Heart left ventricle (tissue), 16 donors: ENCODE measurements around the gene ARID5B. TPM values are rescaled to one million over a fixed set of nuclear protein-coding genes. Genes with fewer than 3 reads are reported as not detected.

Experiments used
- ATAC-seq, 4 donors: fragments of 200-7000 bp; cut with Tn5 transposase; one replicate each; pipeline ENCODE4 v1.9.1; 2020 to 2022; ENCODE audit warnings: moderate library complexity in 4 of 4, mild to moderate bottlenecking in 3 of 4, moderate number of reproducible peaks in 1 of 4
- DNase-seq, 5 donors: peaks; one replicate each; pipeline ENCODE4 v3.0.0-alpha.2; 2020
- H3K27ac ChIP-seq, 12 donors: fragments of 200-600 bp; sonication (generic) in 4 of 12; one replicate each; pipeline versions ENCODE4 v1.5.0 to v1.8.0; 2016 to 2022; ENCODE audit warnings: mild to moderate bottlenecking in 2 of 12
- H3K27me3 ChIP-seq, 9 donors: fragments of 200-600 bp; sonication (generic) in 2 of 9; one replicate each; pipeline versions ENCODE4 v1.5.1 to v1.8.0; 2016 to 2022; ENCODE audit warnings: mild to moderate bottlenecking in 3 of 9
- H3K36me3 ChIP-seq, 9 donors: fragments of 200-600 bp; sonication (generic) in 2 of 9; one replicate each; pipeline versions ENCODE4 v1.5.0 to v1.8.0; 2018 to 2022; ENCODE audit warnings: mild to moderate bottlenecking in 2 of 9
- H3K4me1 ChIP-seq, 12 donors: fragments of 200-600 bp; sonication (generic) in 4 of 12; one replicate each; pipeline versions ENCODE4 v1.5.0 to v1.8.0; 2016 to 2022; ENCODE audit warnings: mild to moderate bottlenecking in 3 of 12
- H3K4me3 ChIP-seq, 12 donors: fragments of 200-600 bp; sonication (generic) in 4 of 12; one replicate each; pipeline versions ENCODE4 v1.5.0 to v1.8.0; 2017 to 2022; ENCODE audit warnings: mild to moderate bottlenecking in 9 of 12, moderate library complexity in 4 of 12
- H3K9me3 ChIP-seq, 12 donors: fragments of 200-600 bp; sonication (generic) in 4 of 12; one replicate each; pipeline versions ENCODE4 v1.5.0 to v1.8.0; 2016 to 2022; ENCODE audit warnings: mild to moderate bottlenecking in 1 of 12
- CTCF ChIP-seq, 12 donors: fragments of 200-600 bp; sonication (generic) in 4 of 12; IDR thresholded peaks; one replicate each; pipeline versions ENCODE4 v1.5.0 to v1.8.0; 2018 to 2022; ENCODE audit warnings: antibody characterized with exemption in 12 of 12, mild to moderate bottlenecking in 5 of 12
- POLR2A ChIP-seq, 2 donors: fragments of 450-650 bp; IDR thresholded peaks; one replicate each; pipeline ENCODE4 v1.6.1; 2017; ENCODE audit warnings: antibody characterized with exemption in 2 of 2, mild to moderate bottlenecking in 2 of 2, moderate library complexity in 2 of 2
- WGBS, 4 donors: extraction: QIAGEN DNeasy Blood & Tissue Kit in 2 of 4; methylation state at CpG; one replicate each; pipeline versions ENCODE4 v1.1.5 to v1.1.7; 2013 to 2018; 5-methylcytosine and 5-hydroxymethylcytosine counted together
- intact Hi-C, 10 donors: fragments of 100-400 bp; cut with DNase I; formaldehyde crosslinking; loops; one replicate each; pipeline versions ENCODE4 v1.11.1 to v1.14.2; 2022
- polyA plus RNA-seq, 2 donors: library from polyadenylated mRNA; stranded (reverse); fragments of 200-250 nt; gene quantifications; one replicate each; pipeline ENCODE4 v1.2.3, GENCODE V29; 2013
- total RNA-seq, 9 donors: library from RNA; depleted of rRNA in 2 of 9; stranded (reverse); fragments of >200 nt in 2 of 9; fragmentation: NEBNext Ultra II Directional in 3 of 9; extraction: Animal tissue kit (Norgen Biotek cat#: 25700) in 3 of 9; gene quantifications; one replicate each; pipeline versions ENCODE4 v1.1.0 to v1.2.4, GENCODE V29; 2016 to 2023
- donor health status: ischemic (EF 13 %, LVEDD 7.1; RV severe dilation, severe dysfunction).
- donor health status: healthy with polysubstance abuse.
- donor health status: DM: no; HTN: yes; CAD: no.
- donor health status: DM: no; HTN: no; CAD: no.
- donor health status: ischemic (EF 25% LVEDD 6.9; RV normal size, moderate dysfunction).
- donor health status: ischemic (EF 25% LVEDD 5.7; RV mildly dilated, moderate dysfunction).
- donor health status: healthy.
- donor health status: DM: yes; HTN: yes; CAD: no.
- donor health status: ischemic (EF 35%, LVEDD 5.7; RV mildly dilated, moderate dysfunction).
- donor health status: nonischemic (EF 11% LVEDD 7.7; RV severe dilation, severe dysfunction).
- donor health status: DM: yes; HTN: yes; CAD: no.
- donor health status: PGD.
- donor health status: ischemic (EF 29% LVEDD 5.4; RV normal size, mild dysfunction).
- donor health status: nonischemic (EF 23%, LVEDD 6.1; RV moderate dilation, normal function).

Gene ARID5B
- total and polyA plus RNA-seq, 11 donors, result 4.5 to 45.5 (median 26.6) TPM

GRCh38 chr10:61962971-61963370 is 61.5 kb downstream of the ARID5B start:
- peaks cover 0 to 44% (median 10%) of the 10 kb centered on the region in 12 donors for H3K4me1 ChIP-seq
- H3K27me3 ChIP-seq, result no peaks in the 10 kb centered on the region
- DNase-seq (no peak), ATAC-seq (no peak)
- H3K36me3 ChIP-seq, result peaks cover 0 to 2% (median 0%) of the 10 kb centered on the region in 9 donors
- TF ChIP-seq POLR2A (IDR thresholded peaks at IDR 0.05) (no peak), CTCF (IDR thresholded peaks at IDR 0.05) (no peak)
- intact Hi-C loops, result loop anchor here in 1 of 10 donors (10.0 kb wide), 1 partner anchor 58 kb away; the partner anchor contains the start of gene ARID5B
- 94 to 95% (median 95%) methylated on average over 4 of the region's 4 CpGs for WGBS, 4 donors
- peak overlapping the region in 1 of 12 donors; percentile 44 for H3K27ac ChIP-seq
- no peak overlapping the region for H3K4me3 ChIP-seq
- no peaks in the 10 kb centered on the region for H3K9me3 ChIP-seq

GRCh38 chr10:61963669-61964058 is 62.2 kb downstream of the ARID5B start:
- peaks cover 0 to 48% (median 10%) of the 10 kb centered on the region in 12 donors for H3K4me1 ChIP-seq
- no peaks in the 10 kb centered on the region for H3K36me3 ChIP-seq
- no peaks in the 10 kb centered on the region for H3K9me3 ChIP-seq
- no peak overlapping the region for H3K4me3 ChIP-seq
- 60 to 74% (median 68%) methylated on average over 2 of the region's 2 CpGs for WGBS, 4 donors
- ATAC-seq (no peak), DNase-seq (no peak)
- TF ChIP-seq CTCF (IDR thresholded peaks at IDR 0.05) (no peak), POLR2A (IDR thresholded peaks at IDR 0.05) (no peak)
- H3K27ac ChIP-seq, result peak overlapping the region in 7 of 12 donors; percentile 19 to 53 (median 40)
- H3K27me3 ChIP-seq, result no peaks in the 10 kb centered on the region
- intact Hi-C loops, result loop anchor here in 1 of 10 donors (10.0 kb wide), 1 partner anchor 59 kb away; the partner anchor contains the start of gene ARID5B

GRCh38 chr10:61964059-61964709 is 62.7 kb downstream of the ARID5B start:
- intact Hi-C loops, result loop anchor here in 1 of 10 donors (10.0 kb wide), 1 partner anchor 59 kb away; the partner anchor contains the start of gene ARID5B
- WGBS, 4 donors, result 18 to 45% (median 36%) methylated on average over 3 of the region's 3 CpGs
- no peak for DNase-seq
- Histone ChIP-seq H3K4me1 (peaks cover 0 to 53% (median 10%) of the 10 kb centered on the region in 12 donors), H3K36me3 (no peaks in the 10 kb centered on the region), H3K27ac (peak overlapping the region in 9 of 12 donors; percentile 9 to 53 (median 36)), H3K4me3 (peak overlapping the region in 4 of 12 donors; percentile 7 to 20 (median 16)), H3K27me3 (no peaks in the 10 kb centered on the region), H3K9me3 (no peaks in the 10 kb centered on the region)
- ATAC-seq, result peak; percentile 29 to 49 (median 36)
- no peak for TF ChIP-seq POLR2A (IDR thresholded peaks at IDR 0.05)
- TF ChIP-seq CTCF (IDR thresholded peaks at IDR 0.05), result no peak

GRCh38 chr10:61964949-61965702 is 63.6 kb downstream of the ARID5B start:
- intact Hi-C loops, result loop anchor here in 2 of 10 donors (5.0 to 10.0 kb wide), 2 partner anchors 60 to 63 kb away; partner anchors contain the start of gene ARID5B (in 2 of the 2)
- Histone ChIP-seq H3K9me3 (no peaks in the 10 kb centered on the region), H3K27me3 (no peaks in the 10 kb centered on the region), H3K4me3 (no peak overlapping the region), H3K36me3 (no peaks in the 10 kb centered on the region), H3K27ac (peak overlapping the region in 2 of 12 donors; percentile 36 to 48), H3K4me1 (peaks cover 0 to 62% (median 10%) of the 10 kb centered on the region in 12 donors)
- 83 to 86% (median 84%) methylated on average over 7 of the region's 7 CpGs for WGBS, 4 donors
- TF ChIP-seq CTCF (IDR thresholded peaks at IDR 0.05), result no peak
- TF ChIP-seq POLR2A (IDR thresholded peaks at IDR 0.05), result no peak
- ATAC-seq, result no peak
- DNase-seq, result no peak
